ENCODE data around the gene PLPP1. TPM values are rescaled to one million over a fixed set of nuclear protein-coding genes. Genes with fewer than 3 reads are reported as not detected.

PLPP1 gene
- total and polyA plus RNA-seq, 2 of the 13 experiments (the other 11 are each of a cell fraction or from before 2014, with no cell fraction given): 7.3 to 12.1 TPM

GRCh38 chr5:55575815-55576583 lies 41.2 kb upstream of the PLPP1 start (continued):
- TF ChIP-seq ARID4A (CRISPR knock-in tag; IDR thresholded peaks at IDR 0.05; ENCODE audit: borderline replicate concordance) (no peak), MNT (IDR thresholded peaks at IDR 0.05) (no peak), PAWR (CRISPR knock-in tag; IDR thresholded peaks at IDR 0.05; ENCODE audit: borderline replicate concordance) (no peak), ARID5B (CRISPR knock-in tag; IDR thresholded peaks at IDR 0.05) (0 out of 2 replicates have a peak, but pooled peaks have one; percentile 11), ZNF558 (CRISPR knock-in tag; IDR thresholded peaks at IDR 0.05; ENCODE audit: borderline replicate concordance) (no peak), HDAC1 (CRISPR knock-in tag; IDR thresholded peaks at IDR 0.05) (no peak), BCL6 (CRISPR knock-in tag; IDR thresholded peaks at IDR 0.05) (peak; percentile 32; the same call in 1 of the 2 replicates), MXD3 (CRISPR knock-in tag; IDR thresholded peaks at IDR 0.05) (no peak), ATF4 (CRISPR knock-in tag; IDR thresholded peaks at IDR 0.05) (0 out of 4 replicates have a peak, but pooled peaks of 1 of the 2 experiments have one; percentile 30), SALL1 (CRISPR knock-in tag; IDR thresholded peaks at IDR 0.05) (no peak), NR2C2 (CRISPR knock-in tag; IDR thresholded peaks at IDR 0.05; ENCODE audit: borderline replicate concordance) (0 out of 2 replicates have a peak, but pooled peaks have one; percentile 29), NCOA2 (CRISPR knock-in tag; IDR thresholded peaks at IDR 0.05) (peak; percentile 81), TCF7 (IDR thresholded peaks at IDR 0.05; ENCODE audit: low read depth) (peak; percentile 64; the same call in 1 of the 2 replicates), CENPX (CRISPR knock-in tag; IDR thresholded peaks at IDR 0.05) (no peak), ZNF484 (CRISPR knock-in tag; IDR thresholded peaks at IDR 0.05; ENCODE audit: borderline replicate concordance, low read depth) (no peak), IKZF4 (CRISPR knock-in tag; IDR thresholded peaks at IDR 0.05; ENCODE audit: borderline replicate concordance, low read depth, not compliant biosample characterization) (no peak)

Measured in HepG2 (cell line).